HL-60 (cell line): ENCODE results near the gene FOXJ3.

ENCODE experiments used
- DNase-seq, 2 experiments: peaks; one replicate each; pipeline ENCODE4 v3.0.0-alpha.2; 2010 to 2020; ENCODE audit warnings: low read depth in 1 of 2, low spot score in 1 of 2
- H3K27ac ChIP-seq: fragments of 250-450 bp; sonication (Bioruptor Pico); replicated peaks from 2 replicates; pipeline ENCODE4 v1.5.1; 2020; ENCODE audit warnings: mild to moderate bottlenecking, moderate library complexity
- H3K27me3 ChIP-seq: fragments of 250-450 bp; sonication (Bioruptor Pico); 2 replicates; pipeline ENCODE4 v1.5.1; 2021; ENCODE audit warnings: mild to moderate bottlenecking, moderate library complexity; ENCODE audit not compliant: insufficient read depth, poor library complexity, severe bottlenecking
- H3K4me3 ChIP-seq: replicated peaks from 2 replicates; pipeline ENCODE4 v1.5.1; 2011; ENCODE audit warnings: mild to moderate bottlenecking, control low read depth, low read length; ENCODE audit not compliant: insufficient read depth
- GABPA ChIP-seq: IDR thresholded peaks from 2 replicates; pipeline ENCODE4 v1.6.1; 2012; ENCODE audit warnings: low read depth
- POLR2AphosphoS5 ChIP-seq: IDR thresholded peaks from 2 replicates; pipeline ENCODE4 v1.6.1; 2012; ENCODE audit warnings: low read depth
- SPI1 ChIP-seq: IDR thresholded peaks from 2 replicates; pipeline ENCODE4 v1.6.1; 2012; ENCODE audit warnings: low read depth, mild to moderate bottlenecking, borderline replicate concordance
- TF ChIP-seq, protein P1 (sequence below): IDR thresholded peaks from one replicate; pipeline ENCODE4 v1.5.1; 2011; ENCODE audit warnings: low read length, control low read depth, inconsistent platforms; ENCODE audit not compliant: insufficient read depth
- TF ChIP-seq, protein P2 (sequence below): IDR thresholded peaks from 2 replicates; pipeline ENCODE4 v1.6.1; 2012; ENCODE audit warnings: low read depth; ENCODE audit not compliant: insufficient replicate concordance

FOXJ3 gene

DNA sequence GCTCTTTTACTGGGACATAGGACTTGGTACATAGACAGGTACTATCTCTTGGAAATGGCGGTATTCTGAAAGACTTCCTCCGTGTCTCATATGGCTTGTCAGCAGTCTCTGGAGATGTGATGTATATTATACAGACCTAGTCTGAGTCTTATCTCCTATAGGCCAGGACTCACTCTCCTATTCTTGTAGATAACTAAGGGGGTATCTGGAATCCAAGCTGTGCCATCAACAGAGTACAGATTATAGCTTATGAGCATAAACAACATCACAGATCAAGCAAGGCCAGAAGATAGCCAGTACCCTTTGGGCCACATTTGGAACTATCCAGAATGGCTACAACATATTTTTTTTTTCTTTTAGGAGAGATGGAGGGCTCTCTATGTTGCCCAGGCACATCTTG lies 29.5 kb upstream of the FOXJ3 start:
- DNase-seq, result no peak
- TF ChIP-seq POLR2AphosphoS5, result no peak
- TF ChIP-seq, protein P1, sequence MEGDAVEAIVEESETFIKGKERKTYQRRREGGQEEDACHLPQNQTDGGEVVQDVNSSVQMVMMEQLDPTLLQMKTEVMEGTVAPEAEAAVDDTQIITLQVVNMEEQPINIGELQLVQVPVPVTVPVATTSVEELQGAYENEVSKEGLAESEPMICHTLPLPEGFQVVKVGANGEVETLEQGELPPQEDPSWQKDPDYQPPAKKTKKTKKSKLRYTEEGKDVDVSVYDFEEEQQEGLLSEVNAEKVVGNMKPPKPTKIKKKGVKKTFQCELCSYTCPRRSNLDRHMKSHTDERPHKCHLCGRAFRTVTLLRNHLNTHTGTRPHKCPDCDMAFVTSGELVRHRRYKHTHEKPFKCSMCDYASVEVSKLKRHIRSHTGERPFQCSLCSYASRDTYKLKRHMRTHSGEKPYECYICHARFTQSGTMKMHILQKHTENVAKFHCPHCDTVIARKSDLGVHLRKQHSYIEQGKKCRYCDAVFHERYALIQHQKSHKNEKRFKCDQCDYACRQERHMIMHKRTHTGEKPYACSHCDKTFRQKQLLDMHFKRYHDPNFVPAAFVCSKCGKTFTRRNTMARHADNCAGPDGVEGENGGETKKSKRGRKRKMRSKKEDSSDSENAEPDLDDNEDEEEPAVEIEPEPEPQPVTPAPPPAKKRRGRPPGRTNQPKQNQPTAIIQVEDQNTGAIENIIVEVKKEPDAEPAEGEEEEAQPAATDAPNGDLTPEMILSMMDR, result no peak
- TF ChIP-seq, protein P2, sequence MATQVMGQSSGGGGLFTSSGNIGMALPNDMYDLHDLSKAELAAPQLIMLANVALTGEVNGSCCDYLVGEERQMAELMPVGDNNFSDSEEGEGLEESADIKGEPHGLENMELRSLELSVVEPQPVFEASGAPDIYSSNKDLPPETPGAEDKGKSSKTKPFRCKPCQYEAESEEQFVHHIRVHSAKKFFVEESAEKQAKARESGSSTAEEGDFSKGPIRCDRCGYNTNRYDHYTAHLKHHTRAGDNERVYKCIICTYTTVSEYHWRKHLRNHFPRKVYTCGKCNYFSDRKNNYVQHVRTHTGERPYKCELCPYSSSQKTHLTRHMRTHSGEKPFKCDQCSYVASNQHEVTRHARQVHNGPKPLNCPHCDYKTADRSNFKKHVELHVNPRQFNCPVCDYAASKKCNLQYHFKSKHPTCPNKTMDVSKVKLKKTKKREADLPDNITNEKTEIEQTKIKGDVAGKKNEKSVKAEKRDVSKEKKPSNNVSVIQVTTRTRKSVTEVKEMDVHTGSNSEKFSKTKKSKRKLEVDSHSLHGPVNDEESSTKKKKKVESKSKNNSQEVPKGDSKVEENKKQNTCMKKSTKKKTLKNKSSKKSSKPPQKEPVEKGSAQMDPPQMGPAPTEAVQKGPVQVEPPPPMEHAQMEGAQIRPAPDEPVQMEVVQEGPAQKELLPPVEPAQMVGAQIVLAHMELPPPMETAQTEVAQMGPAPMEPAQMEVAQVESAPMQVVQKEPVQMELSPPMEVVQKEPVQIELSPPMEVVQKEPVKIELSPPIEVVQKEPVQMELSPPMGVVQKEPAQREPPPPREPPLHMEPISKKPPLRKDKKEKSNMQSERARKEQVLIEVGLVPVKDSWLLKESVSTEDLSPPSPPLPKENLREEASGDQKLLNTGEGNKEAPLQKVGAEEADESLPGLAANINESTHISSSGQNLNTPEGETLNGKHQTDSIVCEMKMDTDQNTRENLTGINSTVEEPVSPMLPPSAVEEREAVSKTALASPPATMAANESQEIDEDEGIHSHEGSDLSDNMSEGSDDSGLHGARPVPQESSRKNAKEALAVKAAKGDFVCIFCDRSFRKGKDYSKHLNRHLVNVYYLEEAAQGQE, result no peak
- no peak for TF ChIP-seq SPI1
- no peak for TF ChIP-seq GABPA
- Histone ChIP-seq H3K27ac (no peak overlapping the region), H3K27me3 (no peaks in the 10 kb centered on the region), H3K4me3 (no peak overlapping the region)

DNA sequence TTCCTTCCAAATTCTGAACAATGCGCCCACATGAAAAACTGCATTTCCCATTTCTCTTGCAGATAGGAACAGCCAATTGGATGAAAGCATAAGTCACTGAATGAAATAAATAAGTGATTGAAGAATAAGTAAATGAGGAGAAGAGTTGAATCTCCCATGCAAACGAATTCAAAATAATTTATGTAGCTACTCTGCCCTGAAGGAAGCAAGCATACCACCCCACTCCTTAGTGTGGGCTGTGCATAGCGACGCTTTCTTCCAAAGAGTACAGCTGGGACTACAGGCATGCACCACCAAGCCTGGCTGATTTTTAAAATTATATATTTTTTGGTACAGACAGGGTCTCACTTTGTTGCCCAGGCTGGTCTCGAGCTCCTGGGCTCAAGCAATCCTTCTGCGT lies 29.1 kb upstream of the FOXJ3 start:
- Histone ChIP-seq H3K27me3 (no peaks in the 10 kb centered on the region), H3K4me3 (no peak overlapping the region), H3K27ac (no peak overlapping the region)
- no peak for TF ChIP-seq SPI1
- no peak for TF ChIP-seq GABPA
- TF ChIP-seq, protein P1, result no peak
- TF ChIP-seq POLR2AphosphoS5, result no peak
- TF ChIP-seq, protein P2, result no peak
- no peak for DNase-seq

DNA sequence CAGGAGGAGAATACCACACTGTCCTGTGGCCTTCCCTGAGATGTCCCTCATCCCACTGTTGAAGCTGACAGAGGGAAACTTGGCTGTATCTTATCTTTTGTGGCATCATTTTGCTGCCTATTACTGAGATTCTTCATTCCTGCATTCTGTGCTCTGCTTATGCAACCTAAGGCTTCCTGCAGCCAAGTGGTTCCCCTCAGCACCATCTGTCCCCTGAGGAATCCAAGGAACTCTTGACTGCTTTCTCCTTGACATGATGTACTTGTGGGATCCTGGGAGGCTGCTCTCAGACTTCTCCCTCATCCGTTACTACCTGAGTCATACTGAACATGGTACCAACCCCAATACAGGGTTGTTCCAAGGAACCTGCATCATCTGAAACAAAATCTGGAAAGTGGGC lies 24.4 kb upstream of the FOXJ3 start:
- TF ChIP-seq, protein P2, result no peak
- TF ChIP-seq SPI1, result no peak
- H3K27ac ChIP-seq, result no peak overlapping the region
- H3K4me3 ChIP-seq, result no peak overlapping the region
- no peaks in the 10 kb centered on the region for H3K27me3 ChIP-seq
- no peak for DNase-seq

DNA sequence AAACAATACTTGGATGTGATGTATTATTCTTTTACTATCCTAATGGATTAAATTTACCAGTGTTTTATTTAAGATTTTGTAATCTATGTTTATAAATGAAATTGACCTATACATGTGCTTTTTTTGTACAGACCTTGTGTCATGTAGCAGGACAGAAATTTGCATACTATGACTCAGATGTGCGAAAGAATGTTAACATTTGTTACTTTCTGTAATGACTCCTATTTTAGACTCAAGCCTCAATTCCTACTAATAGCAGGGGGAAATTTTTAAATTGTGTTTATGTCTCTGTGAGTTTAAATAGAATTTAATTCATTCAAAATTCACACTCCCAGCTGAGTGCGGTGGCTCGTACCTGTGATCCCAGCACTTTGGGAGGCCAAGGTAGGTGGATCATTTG lies 23.8 kb upstream of the FOXJ3 start:
- Histone ChIP-seq H3K4me3 (no peak overlapping the region), H3K27me3 (no peaks in the 10 kb centered on the region), H3K27ac (no peak overlapping the region)
- TF ChIP-seq, protein P2, result no peak
- no peak for TF ChIP-seq POLR2AphosphoS5
- TF ChIP-seq GABPA, result no peak
- TF ChIP-seq, protein P1, result no peak
- no peak for TF ChIP-seq SPI1
- DNase-seq, result no peak
